Peyer's patch (tissue), 4 donors: ENCODE results near the gene CXorf65. TPM values are rescaled to one million over a fixed set of nuclear protein-coding genes. Genes with fewer than 3 reads are reported as not detected.
A peak's percentile ranks its signal among the peaks of the same experiment; 100 is the strongest.

Experiments used
- DNase-seq, 3 donors: peaks; one replicate each; pipeline ENCODE4 v3.0.0-alpha.2; 2017 to 2019
- H3K27ac ChIP-seq, 4 donors: fragments of 200-600 bp; sonication (generic); one replicate each; pipeline ENCODE4 v1.5.1; 2016 to 2019
- H3K27me3 ChIP-seq, 2 donors: fragments of 200-600 bp; sonication (generic); one replicate each; pipeline ENCODE4 v1.5.1; 2019
- H3K36me3 ChIP-seq, 3 donors: fragments of 200-600 bp; sonication (generic); one replicate each; pipeline ENCODE4 v1.5.1; 2016 to 2019
- H3K4me1 ChIP-seq, 4 donors: fragments of 200-600 bp; sonication (generic); one replicate each; pipeline ENCODE4 v1.5.1; 2016 to 2019
- H3K4me3 ChIP-seq, 4 donors: fragments of 200-600 bp; sonication (generic); 1 replicate in 3 of 4; 2 replicates in 1 of 4; pipeline ENCODE4 v1.5.1; 2016 to 2019; ENCODE audit warnings: mild to moderate bottlenecking in 1 of 4
- H3K9me3 ChIP-seq, 4 donors: fragments of 200-600 bp; sonication (generic); one replicate each; pipeline ENCODE4 v1.5.1; 2016 to 2019; ENCODE audit warnings: mild to moderate bottlenecking in 1 of 4
- POLR2A ChIP-seq, 2 donors: fragments of 450-650 bp; IDR thresholded peaks; one replicate each; pipeline ENCODE4 v1.5.1; 2017; ENCODE audit warnings: antibody characterized with exemption in 2 of 2, mild to moderate bottlenecking in 2 of 2, moderate library complexity in 2 of 2
- total RNA-seq, 4 donors: library from RNA; depleted of rRNA; stranded (reverse); fragments of >200 nt; gene quantifications; one replicate each; pipeline ENCODE4 v1.1.0, GENCODE V29; 2016
- TF ChIP-seq, protein P1 (sequence below), 6 experiments: fragments of 450-650 bp in 4 of 6; fragments of 200-600 bp in 2 of 6; sonication (generic) in 1 of 6; IDR thresholded peaks; one replicate each; pipeline ENCODE4 v1.5.1; 2017 to 2019; ENCODE audit warnings: antibody characterized with exemption in 6 of 6, mild to moderate bottlenecking in 3 of 6, moderate library complexity in 1 of 6

CXorf65 gene
- total RNA-seq, 4 donors from 2014 or later: not detected

GRCh38 chrX:71107245-71107644 is 705 bp upstream of the CXorf65 start:
- TF ChIP-seq, protein P1, sequence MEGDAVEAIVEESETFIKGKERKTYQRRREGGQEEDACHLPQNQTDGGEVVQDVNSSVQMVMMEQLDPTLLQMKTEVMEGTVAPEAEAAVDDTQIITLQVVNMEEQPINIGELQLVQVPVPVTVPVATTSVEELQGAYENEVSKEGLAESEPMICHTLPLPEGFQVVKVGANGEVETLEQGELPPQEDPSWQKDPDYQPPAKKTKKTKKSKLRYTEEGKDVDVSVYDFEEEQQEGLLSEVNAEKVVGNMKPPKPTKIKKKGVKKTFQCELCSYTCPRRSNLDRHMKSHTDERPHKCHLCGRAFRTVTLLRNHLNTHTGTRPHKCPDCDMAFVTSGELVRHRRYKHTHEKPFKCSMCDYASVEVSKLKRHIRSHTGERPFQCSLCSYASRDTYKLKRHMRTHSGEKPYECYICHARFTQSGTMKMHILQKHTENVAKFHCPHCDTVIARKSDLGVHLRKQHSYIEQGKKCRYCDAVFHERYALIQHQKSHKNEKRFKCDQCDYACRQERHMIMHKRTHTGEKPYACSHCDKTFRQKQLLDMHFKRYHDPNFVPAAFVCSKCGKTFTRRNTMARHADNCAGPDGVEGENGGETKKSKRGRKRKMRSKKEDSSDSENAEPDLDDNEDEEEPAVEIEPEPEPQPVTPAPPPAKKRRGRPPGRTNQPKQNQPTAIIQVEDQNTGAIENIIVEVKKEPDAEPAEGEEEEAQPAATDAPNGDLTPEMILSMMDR (IDR thresholded peaks at IDR 0.05): no peak
- no peak for TF ChIP-seq POLR2A (IDR thresholded peaks at IDR 0.05)
- Histone ChIP-seq H3K9me3 (no peaks in the 10 kb centered on the region), H3K27me3 (no peaks in the 10 kb centered on the region), H3K4me3 (no peak overlapping the region), H3K36me3 (no peaks in the 10 kb centered on the region), H3K4me1 (peaks cover 0 to 12% (median 3%) of the 10 kb centered on the region in 4 donors), H3K27ac (no peak overlapping the region)
- no peak for DNase-seq

DNA sequence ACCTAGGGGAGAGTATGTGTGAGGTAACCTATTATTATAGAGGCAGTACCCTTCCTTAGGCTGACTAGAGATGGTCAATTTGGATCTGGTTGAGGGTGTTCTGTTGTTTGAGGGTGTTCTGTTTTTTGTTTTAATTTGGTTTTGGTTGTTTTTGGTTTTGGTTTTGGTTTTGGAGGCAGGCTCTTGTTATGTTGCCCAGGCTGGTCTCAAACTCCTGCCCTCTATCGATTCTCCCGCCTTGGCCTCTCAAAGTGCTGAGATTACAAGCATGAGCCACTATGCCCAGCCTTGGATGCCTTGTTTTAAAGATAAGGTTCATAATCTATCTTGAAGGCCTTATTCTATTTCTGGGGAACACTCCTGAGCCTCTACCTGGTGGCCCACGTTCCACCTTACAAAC is 912 bp downstream of the CXorf65 start:
- DNase-seq: no peak
- Histone ChIP-seq H3K9me3 (no peaks in the 10 kb centered on the region), H3K4me1 (peaks cover 0 to 12% (median 3%) of the 10 kb centered on the region in 4 donors), H3K36me3 (no peaks in the 10 kb centered on the region), H3K27ac (peak overlapping the region in 1 of 4 donors; percentile 42), H3K27me3 (no peaks in the 10 kb centered on the region), H3K4me3 (no peak overlapping the region)
- no peak for TF ChIP-seq POLR2A (IDR thresholded peaks at IDR 0.05)
- TF ChIP-seq, protein P1 (IDR thresholded peaks at IDR 0.05): no peak

GRCh38 chrX:71103110-71103983 is 3.2 kb downstream of the CXorf65 start:
- Histone ChIP-seq H3K27me3 (no peaks in the 10 kb centered on the region), H3K27ac (peak overlapping the region; percentile 48 to 74 (median 67)), H3K4me3 (peak overlapping the region in 1 of 4 donors; percentile 2), H3K36me3 (no peaks in the 10 kb centered on the region), H3K9me3 (no peaks in the 10 kb centered on the region), H3K4me1 (peaks cover 0 to 12% (median 3%) of the 10 kb centered on the region in 4 donors)
- DNase-seq: peak in 2 of 3 donors; percentile 76 to 82
- TF ChIP-seq POLR2A (IDR thresholded peaks at IDR 0.05): no peak
- TF ChIP-seq, protein P1 (IDR thresholded peaks at IDR 0.05): no peak

DNA sequence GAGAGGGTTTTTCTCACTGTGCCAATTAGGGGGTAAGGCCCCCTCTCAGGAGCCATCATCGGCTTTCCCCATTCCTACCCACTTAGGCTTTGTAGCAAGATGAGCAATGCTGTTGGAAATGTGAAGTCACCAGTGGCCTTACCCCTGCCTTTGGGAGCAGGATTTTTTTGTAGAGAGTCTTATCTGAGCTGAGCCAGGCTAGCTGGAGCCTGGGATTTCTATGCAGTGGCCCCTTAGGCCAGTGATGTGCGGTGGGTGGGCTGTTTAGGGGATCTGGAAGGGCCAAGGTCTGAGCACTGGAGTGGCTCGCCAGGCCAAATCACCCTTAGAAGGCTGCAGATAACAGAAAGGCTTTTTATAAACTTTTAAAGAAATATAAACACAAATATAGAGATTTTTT is 4.2 kb downstream of the CXorf65 start:
- H3K36me3 ChIP-seq: no peaks in the 10 kb centered on the region
- H3K9me3 ChIP-seq: no peaks in the 10 kb centered on the region
- H3K27me3 ChIP-seq: no peaks in the 10 kb centered on the region
- no peak for TF ChIP-seq POLR2A (IDR thresholded peaks at IDR 0.05)
- TF ChIP-seq, protein P1 (IDR thresholded peaks at IDR 0.05): no peak
- H3K4me3 ChIP-seq: no peak overlapping the region
- H3K27ac ChIP-seq: peak overlapping the region in 1 of 4 donors; percentile 74
- H3K4me1 ChIP-seq: peaks cover 0 to 12% (median 3%) of the 10 kb centered on the region in 4 donors
- peak in 1 of 3 donors; percentile 26 for DNase-seq

GRCh38 chrX:71100581-71101505 is 5.7 kb downstream of the CXorf65 start:
- peak in 1 of 3 donors; percentile 39 for DNase-seq
- H3K27me3 ChIP-seq: no peaks in the 10 kb centered on the region
- TF ChIP-seq, protein P1 (IDR thresholded peaks at IDR 0.05): no peak
- no peak for TF ChIP-seq POLR2A (IDR thresholded peaks at IDR 0.05)
- no peak overlapping the region for H3K27ac ChIP-seq
- no peaks in the 10 kb centered on the region for H3K36me3 ChIP-seq
- peaks cover 0 to 12% (median 3%) of the 10 kb centered on the region in 4 donors for H3K4me1 ChIP-seq
- no peak overlapping the region for H3K4me3 ChIP-seq
- H3K9me3 ChIP-seq: no peaks in the 10 kb centered on the region
